ENCODE results near the gene CFAP57. TPM values are rescaled to one million over a fixed set of nuclear protein-coding genes. Genes with fewer than 3 reads are reported as not detected.

Gene CFAP57
- total RNA-seq, 2 donors from 2014 or later = 0.66 TPM; not detected in 1

GRCh38 chr1:43194509-43194908, 22.4 kb downstream of the CFAP57 start:
- H3K27ac ChIP-seq = no peak overlapping the region
- no peak overlapping the region for H3K9ac ChIP-seq (ENCODE audit: low read depth in 2 of 2, low read length in 2 of 2)

GRCh38 chr1:43197343-43198127, 25.4 kb downstream of the CFAP57 start:
- no peak for TF ChIP-seq CTCF (IDR thresholded peaks at IDR 0.05)
- intact Hi-C loops (cut with DNase I) = no loop called here
- no peak overlapping the region for H3K9ac ChIP-seq (ENCODE audit: low read depth in 2 of 2, low read length in 2 of 2)
- H3K9me3 ChIP-seq = no peaks in the 10 kb centered on the region
- H3K27ac ChIP-seq = no peak overlapping the region
- H3K4me3 ChIP-seq = no peak overlapping the region
- H3K4me1 ChIP-seq = no peaks in the 10 kb centered on the region
- H3K27me3 ChIP-seq = no peaks in the 10 kb centered on the region
- no peak for DNase-seq
- H3K36me3 ChIP-seq = no peaks in the 10 kb centered on the region

More at GRCh38 chr1:43194509-43194908, 22.4 kb downstream of the CFAP57 start:
- H3K27me3 ChIP-seq = no peaks in the 10 kb centered on the region
- H3K36me3 ChIP-seq = no peaks in the 10 kb centered on the region
- H3K9me3 ChIP-seq = no peaks in the 10 kb centered on the region
- H3K4me3 ChIP-seq = no peak overlapping the region
- no peaks in the 10 kb centered on the region for H3K4me1 ChIP-seq
- intact Hi-C loops (cut with DNase I) = no loop called here
- no peak for DNase-seq
- no peak for TF ChIP-seq CTCF (IDR thresholded peaks at IDR 0.05)

- Histone ChIP-seq H3K36me3 (no peaks in the 10 kb centered on the region), H3K4me1 (no peaks in the 10 kb centered on the region), H3K9me3 (no peaks in the 10 kb centered on the region), H3K9ac (ENCODE audit: low read depth in 2 of 2, low read length in 2 of 2) (no peak overlapping the region), H3K27ac (no peak overlapping the region), H3K4me3 (no peak overlapping the region), H3K27me3 (no peaks in the 10 kb centered on the region)
- no peak for DNase-seq
- no peak for TF ChIP-seq CTCF (IDR thresholded peaks at IDR 0.05)
- intact Hi-C loops (cut with DNase I) = no loop called here
Measured at GRCh38 chr1:43199093-43199726, 27.1 kb downstream of the CFAP57 start.

- no peak overlapping the region for H3K27ac ChIP-seq
- intact Hi-C loops (cut with DNase I) = no loop called here
- TF ChIP-seq CTCF (IDR thresholded peaks at IDR 0.05) = no peak
- H3K4me3 ChIP-seq = no peak overlapping the region
- H3K9me3 ChIP-seq = no peaks in the 10 kb centered on the region
- H3K9ac ChIP-seq (ENCODE audit: low read depth in 2 of 2, low read length in 2 of 2) = no peak overlapping the region
- no peaks in the 10 kb centered on the region for H3K36me3 ChIP-seq
- no peak for DNase-seq
- H3K4me1 ChIP-seq = no peaks in the 10 kb centered on the region
- no peaks in the 10 kb centered on the region for H3K27me3 ChIP-seq
Measured at GRCh38 chr1:43203859-43204258, 31.7 kb downstream of the CFAP57 start.

- H3K4me3 ChIP-seq = no peak overlapping the region
- H3K27me3 ChIP-seq = no peaks in the 10 kb centered on the region
- no peaks in the 10 kb centered on the region for H3K36me3 ChIP-seq
- H3K9ac ChIP-seq (ENCODE audit: low read depth in 2 of 2, low read length in 2 of 2) = no peak overlapping the region
- H3K9me3 ChIP-seq = no peaks in the 10 kb centered on the region
- no peak for DNase-seq
- no peak overlapping the region for H3K27ac ChIP-seq
- no peak for TF ChIP-seq CTCF (IDR thresholded peaks at IDR 0.05)
- intact Hi-C loops (cut with DNase I) = no loop called here
- no peaks in the 10 kb centered on the region for H3K4me1 ChIP-seq
Measured at GRCh38 chr1:43204394-43204793, 32.3 kb downstream of the CFAP57 start.

Data from colonic mucosa (tissue), 4 donors.